ENCODE measurements around the gene C2CD4D.

- TF ChIP-seq CTCF (IDR thresholded peaks at IDR 0.05; ENCODE audit: low read length) (no peak), EZH2 (optimal IDR thresholded peaks at IDR 0.05; ENCODE audit: low read depth, low read length) (no peak), EZH2phosphoT487 (IDR thresholded peaks at IDR 0.05; ENCODE audit: low read length) (no peak)
Measured at GRCh38 chr1:151846686-151847237, 7.1 kb upstream of the C2CD4D start.

All from MM.1S (cell line).